Stimulated activated naive CD8-positive, alpha-beta T cell treated with anti-CD3 and anti-CD28 coated beads, Interleukin-15, Interleukin-2, amounts not matched to agents 100 ng/mL and 50 ng/mL, for 24 hours (primary cell): ENCODE measurements around the gene CCR1.

Source experiments
- H3K27ac Mint-ChIP-seq: one replicate; pipeline ENCODE4 v1.8.0; 2021; ENCODE audit warnings: mild to moderate bottlenecking, mixed read lengths
- H3K27me3 Mint-ChIP-seq: one replicate; pipeline ENCODE4 v1.8.0; 2021; ENCODE audit warnings: mixed read lengths
- H3K36me3 Mint-ChIP-seq: one replicate; pipeline ENCODE4 v1.8.0; 2021; ENCODE audit warnings: low read depth, mixed read lengths
- H3K4me1 Mint-ChIP-seq: one replicate; pipeline ENCODE4 v1.8.0; 2021; ENCODE audit warnings: low read depth, mixed read lengths
- H3K4me3 Mint-ChIP-seq: one replicate; pipeline ENCODE4 v1.8.0; 2021; ENCODE audit warnings: mild to moderate bottlenecking, mixed read lengths
- H3K9me3 Mint-ChIP-seq: one replicate; pipeline ENCODE4 v1.8.0; 2021; ENCODE audit warnings: mixed read lengths

The CCR1 gene

GRCh38 chr3:46208167-46208704 lies at the start of gene CCR1:
Gene CCR1 (minus strand): TSS chr3:46208313. CDS start chr3:46204313, 4,000 bp downstream.
- Mint-ChIP-seq H3K4me1 (peaks cover 30% of the 10 kb centered on the region), H3K9me3 (no peaks in the 10 kb centered on the region), H3K4me3 (peak within 1 kb of the TSS; percentile 30), H3K27ac (peak within 1 kb of the TSS; percentile 69), H3K36me3 (no peaks in the 10 kb centered on the region), H3K27me3 (no peaks in the 10 kb centered on the region)

GRCh38 chr3:46252980-46253379 lies 44.9 kb upstream of the CCR1 start:
- Mint-ChIP-seq H3K27ac (no peak overlapping the region), H3K27me3 (peaks cover 31% of the 10 kb centered on the region), H3K4me1 (no peaks in the 10 kb centered on the region), H3K4me3 (no peak overlapping the region), H3K36me3 (no peaks in the 10 kb centered on the region), H3K9me3 (no peaks in the 10 kb centered on the region)

- H3K36me3 Mint-ChIP-seq = no peaks in the 10 kb centered on the region
- no peaks in the 10 kb centered on the region for H3K9me3 Mint-ChIP-seq
- no peak overlapping the region for H3K27ac Mint-ChIP-seq
- no peak overlapping the region for H3K4me3 Mint-ChIP-seq
- H3K27me3 Mint-ChIP-seq = no peaks in the 10 kb centered on the region
- peaks cover 7% of the 10 kb centered on the region for H3K4me1 Mint-ChIP-seq
These were observed 37.0 kb upstream of the CCR1 start for GRCh38 chr3:46245146-46245545.

GRCh38 chr3:46243560-46243959 lies 35.4 kb upstream of the CCR1 start:
- Mint-ChIP-seq H3K27me3 (no peaks in the 10 kb centered on the region), H3K4me3 (no peak overlapping the region), H3K36me3 (no peaks in the 10 kb centered on the region), H3K4me1 (peaks cover 7% of the 10 kb centered on the region), H3K9me3 (no peaks in the 10 kb centered on the region), H3K27ac (no peak overlapping the region)

- no peaks in the 10 kb centered on the region for H3K27me3 Mint-ChIP-seq
- H3K36me3 Mint-ChIP-seq = no peaks in the 10 kb centered on the region
- peaks cover 7% of the 10 kb centered on the region for H3K4me1 Mint-ChIP-seq
- H3K27ac Mint-ChIP-seq = no peak within 1 kb of the TSS
- no peak within 1 kb of the TSS for H3K4me3 Mint-ChIP-seq
- no peaks in the 10 kb centered on the region for H3K9me3 Mint-ChIP-seq
These were observed 34.0 kb upstream of the CCR1 start, which contains the start of gene CCR3 for GRCh38 chr3:46242120-46242519. Gene CCR3 (plus strand): TSS chr3:46242460. CDS start chr3:46265159, 22,699 bp downstream.

- no peaks in the 10 kb centered on the region for H3K27me3 Mint-ChIP-seq
- no peak overlapping the region for H3K4me3 Mint-ChIP-seq
- H3K9me3 Mint-ChIP-seq = no peaks in the 10 kb centered on the region
These were observed 31.8 kb upstream of the CCR1 start for GRCh38 chr3:46239952-46240351.

GRCh38 chr3:46239301-46239938 lies 31.3 kb upstream of the CCR1 start:
- Mint-ChIP-seq H3K36me3 (no peaks in the 10 kb centered on the region), H3K4me1 (peaks cover 11% of the 10 kb centered on the region), H3K9me3 (no peaks in the 10 kb centered on the region), H3K4me3 (no peak overlapping the region), H3K27ac (no peak overlapping the region), H3K27me3 (no peaks in the 10 kb centered on the region)

More at GRCh38 chr3:46239952-46240351, 31.8 kb upstream of the CCR1 start:
- H3K4me1 Mint-ChIP-seq = peaks cover 11% of the 10 kb centered on the region
- no peak overlapping the region for H3K27ac Mint-ChIP-seq
- H3K36me3 Mint-ChIP-seq = no peaks in the 10 kb centered on the region

GRCh38 chr3:46238386-46238785 lies 30.3 kb upstream of the CCR1 start:
- Mint-ChIP-seq H3K27me3 (no peaks in the 10 kb centered on the region), H3K4me1 (peaks cover 11% of the 10 kb centered on the region), H3K27ac (no peak overlapping the region), H3K9me3 (no peaks in the 10 kb centered on the region), H3K36me3 (no peaks in the 10 kb centered on the region), H3K4me3 (no peak overlapping the region)

- no peak overlapping the region for H3K4me3 Mint-ChIP-seq
- H3K9me3 Mint-ChIP-seq = no peaks in the 10 kb centered on the region
- no peak overlapping the region for H3K27ac Mint-ChIP-seq
- no peaks in the 10 kb centered on the region for H3K27me3 Mint-ChIP-seq
- H3K36me3 Mint-ChIP-seq = no peaks in the 10 kb centered on the region
- peaks cover 4% of the 10 kb centered on the region for H3K4me1 Mint-ChIP-seq
These were observed 28.4 kb upstream of the CCR1 start for GRCh38 chr3:46236294-46237054.

GRCh38 chr3:46235425-46235824 lies 27.3 kb upstream of the CCR1 start:
- Mint-ChIP-seq H3K27ac (no peak overlapping the region), H3K36me3 (no peaks in the 10 kb centered on the region), H3K4me3 (no peak overlapping the region), H3K4me1 (peaks cover 4% of the 10 kb centered on the region), H3K9me3 (no peaks in the 10 kb centered on the region), H3K27me3 (peaks cover 2% of the 10 kb centered on the region)

GRCh38 chr3:46233194-46233593 lies 25.1 kb upstream of the CCR1 start:
- Mint-ChIP-seq H3K27me3 (peaks cover 6% of the 10 kb centered on the region), H3K36me3 (no peaks in the 10 kb centered on the region), H3K4me1 (peaks cover 10% of the 10 kb centered on the region), H3K27ac (no peak overlapping the region), H3K9me3 (no peaks in the 10 kb centered on the region), H3K4me3 (no peak overlapping the region)

GRCh38 chr3:46231323-46231722 lies 23.2 kb upstream of the CCR1 start:
- H3K27me3 Mint-ChIP-seq = peaks cover 16% of the 10 kb centered on the region
- peaks cover 4% of the 10 kb centered on the region for H3K9me3 Mint-ChIP-seq
- H3K4me1 Mint-ChIP-seq = peaks cover 16% of the 10 kb centered on the region
- no peaks in the 10 kb centered on the region for H3K36me3 Mint-ChIP-seq
- H3K4me3 Mint-ChIP-seq = no peak overlapping the region
- H3K27ac Mint-ChIP-seq = no peak overlapping the region

GRCh38 chr3:46228260-46229242 lies 20.4 kb upstream of the CCR1 start:
- Mint-ChIP-seq H3K27me3 (peaks cover 17% of the 10 kb centered on the region), H3K36me3 (no peaks in the 10 kb centered on the region), H3K27ac (no peak overlapping the region), H3K9me3 (peaks cover 6% of the 10 kb centered on the region), H3K4me1 (peaks cover 12% of the 10 kb centered on the region), H3K4me3 (no peak overlapping the region)

GRCh38 chr3:46222435-46223161 lies 14.5 kb upstream of the CCR1 start:
- Mint-ChIP-seq H3K36me3 (no peaks in the 10 kb centered on the region), H3K4me1 (peaks cover 15% of the 10 kb centered on the region), H3K27me3 (peaks cover 4% of the 10 kb centered on the region), H3K9me3 (peaks cover 6% of the 10 kb centered on the region), H3K4me3 (no peak overlapping the region), H3K27ac (no peak overlapping the region)
